Activated CD8-positive, alpha-beta memory T cell treated with anti-CD3 and anti-CD28 coated beads for 36 hours (primary cell): ENCODE data around the gene CCDC7. TPM values are rescaled to one million over a fixed set of nuclear protein-coding genes. Genes with fewer than 3 reads are reported as not detected.
"Not testable (repeated sequence)": the region's sequence is repeated elsewhere in the genome, so short reads cannot be mapped to it uniquely, and the experiment has no call there.

Experiments used
- CTCF ChIA-PET: fragments of 350-600 bp; sonication (Branson Sonifier 250); formaldehyde crosslinking; loops from one replicate; lab custom pipeline; 2021; ENCODE audit warnings: antibody characterized with exemption; lab: Charles Lee
- POLR2A ChIA-PET: fragments of 350-600 bp; sonication (Branson Sonifier 250); formaldehyde crosslinking; loops from one replicate; lab custom pipeline; 2021; ENCODE audit warnings: antibody characterized with exemption; lab: Charles Lee
- total RNA-seq, 2 experiments: library from RNA; stranded (reverse); gene quantifications; one replicate each; pipeline ENCODE4 v1.2.3, GENCODE V29; 2021

CCDC7 gene
- total RNA-seq, 2 experiments from 2014 or later = 6.8 to 7.4 TPM

GRCh38 chr10:32538256-32538655, 92.3 kb downstream of the CCDC7 start:
- ChIA-PET POLR2A (no interaction called here), CTCF (no interaction called here)

- CTCF ChIA-PET = no interaction called here
Measured at GRCh38 chr10:32540691-32541470, 94.9 kb downstream of the CCDC7 start.

DNA sequence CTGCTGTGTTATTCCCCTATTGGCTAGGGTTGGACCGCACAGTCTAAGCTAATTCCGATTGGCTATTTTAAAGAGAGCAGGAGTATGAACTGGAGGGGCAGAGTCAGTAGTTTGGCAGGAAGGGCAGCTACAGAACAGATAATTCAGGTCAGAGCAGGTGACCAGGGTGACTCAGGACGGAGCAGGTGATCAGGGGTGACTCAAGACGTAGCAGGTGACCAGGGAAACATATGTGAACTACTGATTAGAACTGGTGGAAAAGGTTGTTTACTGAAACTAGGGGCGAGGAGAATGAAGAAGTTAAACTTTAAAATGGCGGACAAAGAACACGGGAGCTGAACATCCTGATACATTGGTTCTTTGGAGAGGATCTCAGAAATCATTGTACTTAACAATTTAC, 102.3 kb downstream of the CCDC7 start:
- ChIA-PET CTCF (no interaction called here), POLR2A (no interaction called here)

More at GRCh38 chr10:32540691-32541470, 94.9 kb downstream of the CCDC7 start:
- POLR2A ChIA-PET = no interaction called here

GRCh38 chr10:32556783-32557395, 110.9 kb downstream of the CCDC7 start:
- ChIA-PET CTCF (no interaction called here), POLR2A (no interaction called here)

DNA sequence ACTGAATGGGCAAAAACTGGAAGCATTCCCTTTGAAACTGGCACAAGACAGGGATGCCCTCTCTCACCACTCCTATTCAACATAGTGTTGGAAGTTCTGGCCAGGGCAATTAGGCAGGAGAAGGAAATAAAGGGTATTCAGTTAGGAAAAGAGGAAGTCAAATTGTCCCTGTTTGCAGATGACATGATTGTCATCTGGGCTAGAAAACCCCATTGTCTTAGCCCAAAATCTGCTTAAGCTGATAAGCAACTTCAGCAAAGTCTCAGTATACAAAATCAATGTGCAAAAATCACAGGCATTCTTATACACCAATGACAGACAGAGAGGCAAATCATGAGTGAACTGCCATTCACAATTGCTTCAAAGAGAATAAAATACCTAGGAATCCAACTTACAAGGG, 116.8 kb downstream of the CCDC7 start:
- CTCF ChIA-PET, POLR2A ChIA-PET: not testable (repeated sequence)

DNA sequence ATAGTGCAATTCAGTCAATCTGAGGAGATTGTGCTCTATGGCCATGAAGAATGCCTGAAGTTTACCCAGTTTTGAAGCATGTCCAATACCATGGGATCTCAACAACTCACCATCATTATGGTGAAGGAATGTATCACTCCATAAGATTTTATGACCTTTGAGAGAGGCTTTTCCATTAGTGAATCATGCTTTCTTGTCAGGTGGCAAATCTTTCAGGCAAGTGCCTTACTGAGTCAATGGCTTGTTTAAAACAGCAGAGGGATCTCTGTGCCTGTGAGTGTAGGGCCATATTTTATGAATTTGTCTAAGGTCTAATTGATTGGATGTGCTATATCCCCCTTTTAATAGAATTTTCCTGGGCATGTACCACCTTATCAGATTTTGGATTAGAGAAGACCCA, 131.5 kb downstream of the CCDC7 start:
- POLR2A ChIA-PET = no interaction called here

GRCh38 chr10:32582946-32583345, 137.0 kb downstream of the CCDC7 start:
- ChIA-PET POLR2A (no interaction called here), CTCF (no interaction called here)

More for the DNA sequence above, 131.5 kb downstream of the CCDC7 start:
- CTCF ChIA-PET = no interaction called here

DNA sequence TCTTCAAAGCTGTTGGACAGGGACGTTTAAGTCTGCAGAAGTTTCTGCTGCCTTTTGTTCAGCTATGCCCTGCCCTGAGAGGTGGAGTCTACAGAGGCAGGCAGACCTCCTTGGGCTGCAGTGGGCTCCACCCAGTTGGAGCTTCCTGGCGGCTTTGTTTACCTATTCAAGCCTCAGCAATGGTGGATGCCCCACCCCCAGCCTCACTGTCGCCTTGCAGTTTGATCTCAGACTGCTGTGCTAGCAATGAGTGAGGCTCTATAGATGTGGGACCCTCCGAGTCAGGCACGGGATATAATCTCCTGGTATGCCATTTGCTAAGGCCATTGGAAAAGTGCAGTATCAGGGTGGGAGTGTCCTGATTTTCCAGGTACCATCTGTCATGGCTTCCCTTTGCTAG, 152.1 kb downstream of the CCDC7 start:
- CTCF ChIA-PET, POLR2A ChIA-PET: not testable (repeated sequence)

GRCh38 chr10:32600317-32600716, 154.4 kb downstream of the CCDC7 start:
- ChIA-PET CTCF (no interaction called here), POLR2A (no interaction called here)

DNA sequence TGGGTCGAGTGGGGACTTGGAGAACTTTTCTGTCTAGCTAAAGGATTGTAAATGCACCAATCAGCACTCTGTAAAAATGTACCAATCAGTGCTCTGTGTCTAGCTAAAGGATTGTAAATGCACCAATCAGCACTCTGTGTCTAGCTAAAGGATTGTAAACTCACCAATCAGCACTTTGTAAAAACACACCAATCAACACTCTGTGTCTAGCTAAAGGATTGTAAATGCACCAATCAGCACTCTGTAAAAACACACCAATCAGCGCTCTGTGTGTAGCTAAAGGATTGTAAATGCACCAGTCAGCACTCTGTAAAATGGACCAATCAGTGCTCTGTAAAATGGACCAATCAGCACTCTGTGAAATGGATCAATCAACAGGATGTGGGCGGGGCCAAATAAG, 155.6 kb downstream of the CCDC7 start:
- CTCF ChIA-PET, POLR2A ChIA-PET: not testable (repeated sequence)

- ChIA-PET POLR2A (no interaction called here), CTCF (no interaction called here)
Measured at GRCh38 chr10:32605787-32606186, 159.8 kb downstream of the CCDC7 start.

- POLR2A ChIA-PET, CTCF ChIA-PET: not testable (repeated sequence)
Measured at GRCh38 chr10:32610543-32610942, 164.6 kb downstream of the CCDC7 start.

- ChIA-PET CTCF (no interaction called here), POLR2A (no interaction called here)
Measured at GRCh38 chr10:32616438-32616837, 170.5 kb downstream of the CCDC7 start.

GRCh38 chr10:32618482-32618881, 172.5 kb downstream of the CCDC7 start:
- POLR2A ChIA-PET = no interaction called here

DNA sequence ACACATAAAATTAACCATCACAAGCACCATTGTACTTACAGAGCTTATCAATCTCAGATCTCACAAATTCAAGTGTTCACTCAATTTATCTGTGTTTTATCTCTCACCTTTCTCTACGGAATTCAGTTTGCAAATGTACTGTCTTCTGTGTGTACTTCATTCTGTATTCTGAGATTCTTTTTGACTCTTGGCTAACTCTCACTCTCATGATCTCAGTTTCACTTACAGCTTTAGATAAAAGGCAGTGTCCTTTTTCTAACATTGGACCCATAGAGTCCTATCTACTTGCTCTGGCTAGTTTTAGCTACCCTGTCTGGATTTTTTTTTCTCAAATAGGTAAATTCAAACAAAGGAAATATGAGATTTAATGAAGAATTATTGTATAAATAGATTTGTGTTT, 176.0 kb downstream of the CCDC7 start:
- CTCF ChIA-PET = no interaction called here
- POLR2A ChIA-PET = no interaction called here

More at GRCh38 chr10:32618482-32618881, 172.5 kb downstream of the CCDC7 start:
- CTCF ChIA-PET = no interaction called here

DNA sequence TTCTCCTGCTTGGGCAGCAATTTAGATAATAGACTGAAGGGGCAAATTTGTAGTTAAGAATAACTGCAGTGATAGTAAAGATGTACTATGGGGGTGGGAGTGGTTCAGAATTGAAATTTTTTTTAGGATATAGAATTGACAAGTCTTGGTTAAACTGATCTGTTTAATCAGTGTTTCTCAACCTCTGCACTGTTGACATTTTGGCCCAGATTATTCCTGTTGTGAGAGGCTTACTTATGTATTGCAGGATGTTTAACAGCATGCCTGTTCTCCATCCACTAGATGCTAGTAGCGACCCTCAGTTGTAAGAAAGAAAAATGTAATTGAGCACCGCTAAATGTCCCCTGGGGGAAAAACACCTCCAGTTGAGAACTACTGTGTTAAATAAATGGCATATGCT, 176.5 kb downstream of the CCDC7 start:
- ChIA-PET CTCF (no interaction called here), POLR2A (no interaction called here)

DNA sequence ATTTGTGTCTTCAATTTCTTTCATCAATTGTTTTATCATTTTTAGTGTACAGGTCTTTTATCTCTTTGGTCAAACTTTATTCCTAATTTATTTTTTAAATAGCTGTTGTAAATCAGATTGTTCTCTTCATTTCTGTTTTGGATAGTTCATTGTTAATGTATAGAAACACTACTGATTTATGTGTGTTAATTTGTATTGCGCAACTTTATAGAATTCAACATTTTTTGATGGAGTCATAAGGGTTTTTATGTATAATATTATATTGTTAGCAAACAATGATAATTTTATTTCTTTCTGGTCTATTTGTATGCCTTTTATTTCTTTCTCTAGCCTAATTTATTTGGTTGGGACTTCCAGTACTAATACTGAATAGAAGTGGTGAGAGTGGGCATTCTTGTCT, 181.2 kb downstream of the CCDC7 start:
- CTCF ChIA-PET = no interaction called here
- POLR2A ChIA-PET = no interaction called here

DNA sequence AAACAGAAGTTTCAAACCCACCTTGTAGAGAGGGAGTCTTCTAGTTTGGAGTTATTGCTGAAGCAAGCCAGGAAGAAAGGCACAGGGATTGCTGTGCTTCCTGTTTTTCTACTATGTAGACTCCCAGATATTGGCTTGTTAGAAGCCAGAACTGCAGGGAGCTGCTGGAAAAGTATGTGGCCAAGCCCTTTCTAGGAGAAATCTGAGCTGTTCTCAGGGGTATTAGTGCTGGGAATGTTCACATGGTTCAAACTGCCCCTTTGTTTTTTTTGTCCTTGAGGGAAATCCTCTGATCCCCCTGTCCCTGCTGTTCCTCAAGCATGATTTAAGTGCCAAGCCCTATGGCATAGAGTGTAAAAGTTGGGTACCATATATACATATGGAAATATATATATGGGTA, 184.0 kb downstream of the CCDC7 start:
- POLR2A ChIA-PET = no interaction called here
- CTCF ChIA-PET = no interaction called here

DNA sequence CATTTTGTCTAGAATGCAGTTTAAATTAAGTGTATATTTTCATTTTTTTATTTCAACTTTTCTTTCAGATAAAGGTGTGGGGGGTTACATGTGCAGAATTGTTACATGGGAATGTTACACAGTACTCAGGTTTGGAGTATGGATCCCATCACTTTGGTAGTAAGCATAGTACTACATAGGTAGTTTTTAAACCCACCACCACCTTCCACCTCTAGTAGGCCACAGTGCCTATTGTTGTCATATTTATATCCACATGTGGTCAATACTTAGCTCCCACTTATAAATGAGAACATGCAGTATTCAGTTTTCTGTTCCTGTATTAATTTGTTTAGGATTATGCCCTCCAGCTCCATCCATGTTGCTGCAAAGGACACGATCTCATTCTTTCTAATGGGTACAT, 200.6 kb downstream of the CCDC7 start:
- CTCF ChIA-PET = no interaction called here
- POLR2A ChIA-PET = no interaction called here

DNA sequence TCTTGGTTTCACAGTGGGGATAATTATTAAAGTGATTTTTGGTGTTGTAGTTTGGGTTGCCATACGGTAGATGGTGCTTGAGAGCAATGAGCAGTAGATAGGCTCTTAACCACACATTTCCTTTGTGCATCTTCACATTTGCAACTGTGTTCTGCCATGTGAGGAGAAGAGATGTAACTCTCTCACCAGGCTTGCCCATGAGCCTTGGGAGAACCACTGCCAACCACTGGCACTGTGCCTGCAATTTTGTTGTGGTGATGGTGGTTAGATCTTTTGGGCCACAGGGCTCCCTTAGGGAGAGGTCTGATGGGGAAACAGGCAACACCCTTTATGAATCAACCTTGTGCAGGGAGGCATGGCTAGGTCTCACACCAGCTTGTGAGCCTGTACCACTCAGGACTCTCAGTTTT, 204.3 kb downstream of the CCDC7 start:
- POLR2A ChIA-PET = no interaction called here
- CTCF ChIA-PET = no interaction called here

DNA sequence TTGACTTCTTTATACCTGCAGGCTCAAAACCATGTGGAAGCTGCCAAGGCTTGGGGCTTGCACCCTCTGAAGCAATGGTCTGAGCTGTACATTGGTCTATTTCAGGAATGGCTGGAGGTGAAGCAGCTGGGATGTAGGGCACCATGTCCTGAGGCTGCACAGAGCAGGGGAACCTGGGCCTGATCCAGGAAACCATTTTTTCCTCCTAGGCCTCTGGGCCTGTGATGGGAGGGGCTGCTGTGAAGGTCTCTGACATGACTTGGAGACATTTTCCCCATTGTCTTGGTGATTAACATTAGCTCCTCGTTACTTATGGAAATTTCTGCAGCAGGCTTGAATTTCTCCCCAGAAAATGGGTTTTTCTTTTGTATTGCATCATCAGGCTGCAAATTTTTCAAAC, 211.5 kb downstream of the CCDC7 start:
- CTCF ChIA-PET, POLR2A ChIA-PET: not testable (repeated sequence)
